ENCODE measurements around the gene LZTR1.

DNA sequence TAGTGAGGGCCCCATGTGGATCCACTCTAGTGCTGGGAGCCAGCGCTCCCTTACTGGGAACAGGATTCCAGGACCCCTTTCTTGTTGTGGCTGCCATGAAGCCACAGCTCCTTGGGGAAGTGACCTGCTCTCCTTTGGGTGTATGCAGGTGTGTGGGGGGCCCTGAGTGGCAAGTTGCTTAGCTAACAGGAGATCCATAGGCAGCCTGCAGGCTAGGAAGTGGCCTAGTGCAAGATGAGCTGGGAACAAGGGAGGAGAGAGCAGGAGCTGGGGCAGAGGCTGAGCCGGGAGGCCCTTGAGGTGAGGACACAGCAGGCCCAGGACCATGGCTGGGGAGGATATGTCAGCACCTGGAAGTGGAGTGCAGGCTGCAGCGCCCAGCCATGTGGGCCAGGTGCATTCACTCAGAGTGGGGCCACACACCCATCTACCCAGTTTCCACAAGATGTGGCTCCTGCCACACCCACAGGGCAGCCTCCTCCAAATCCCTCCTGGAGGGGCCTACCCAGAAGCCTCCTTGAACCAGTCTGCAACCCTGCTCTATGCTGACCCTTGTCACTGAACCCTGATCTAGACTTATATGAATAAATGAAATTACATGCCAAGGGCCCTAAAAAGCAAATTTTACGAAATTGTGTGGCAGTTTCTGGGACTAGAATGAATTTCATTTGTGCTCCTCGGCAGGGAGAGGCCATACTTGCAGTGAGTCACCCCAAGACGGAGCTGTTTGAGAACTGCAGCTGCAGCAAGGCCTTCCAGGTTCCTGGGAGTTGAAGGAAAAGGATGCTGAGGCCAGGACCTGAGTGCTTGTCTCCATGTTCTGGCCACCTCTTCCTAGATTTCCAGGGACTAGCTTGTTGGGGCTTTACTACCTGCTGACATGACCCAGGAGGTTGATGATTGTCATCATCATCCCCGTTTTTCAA is 16.6 kb downstream of the LZTR1 start:
- TF ChIP-seq, protein P1, sequence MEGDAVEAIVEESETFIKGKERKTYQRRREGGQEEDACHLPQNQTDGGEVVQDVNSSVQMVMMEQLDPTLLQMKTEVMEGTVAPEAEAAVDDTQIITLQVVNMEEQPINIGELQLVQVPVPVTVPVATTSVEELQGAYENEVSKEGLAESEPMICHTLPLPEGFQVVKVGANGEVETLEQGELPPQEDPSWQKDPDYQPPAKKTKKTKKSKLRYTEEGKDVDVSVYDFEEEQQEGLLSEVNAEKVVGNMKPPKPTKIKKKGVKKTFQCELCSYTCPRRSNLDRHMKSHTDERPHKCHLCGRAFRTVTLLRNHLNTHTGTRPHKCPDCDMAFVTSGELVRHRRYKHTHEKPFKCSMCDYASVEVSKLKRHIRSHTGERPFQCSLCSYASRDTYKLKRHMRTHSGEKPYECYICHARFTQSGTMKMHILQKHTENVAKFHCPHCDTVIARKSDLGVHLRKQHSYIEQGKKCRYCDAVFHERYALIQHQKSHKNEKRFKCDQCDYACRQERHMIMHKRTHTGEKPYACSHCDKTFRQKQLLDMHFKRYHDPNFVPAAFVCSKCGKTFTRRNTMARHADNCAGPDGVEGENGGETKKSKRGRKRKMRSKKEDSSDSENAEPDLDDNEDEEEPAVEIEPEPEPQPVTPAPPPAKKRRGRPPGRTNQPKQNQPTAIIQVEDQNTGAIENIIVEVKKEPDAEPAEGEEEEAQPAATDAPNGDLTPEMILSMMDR (IDR thresholded peaks at IDR 0.05): no peak
- TF ChIP-seq POLR2A (IDR thresholded peaks at IDR 0.05): no peak
